ENCODE data around the gene PLXNA4. TPM values are rescaled to one million over a fixed set of nuclear protein-coding genes. Genes with fewer than 3 reads are reported as not detected.

Gene PLXNA4
- total RNA-seq, 1 experiment from 2014 or later: 0.11 TPM

DNA sequence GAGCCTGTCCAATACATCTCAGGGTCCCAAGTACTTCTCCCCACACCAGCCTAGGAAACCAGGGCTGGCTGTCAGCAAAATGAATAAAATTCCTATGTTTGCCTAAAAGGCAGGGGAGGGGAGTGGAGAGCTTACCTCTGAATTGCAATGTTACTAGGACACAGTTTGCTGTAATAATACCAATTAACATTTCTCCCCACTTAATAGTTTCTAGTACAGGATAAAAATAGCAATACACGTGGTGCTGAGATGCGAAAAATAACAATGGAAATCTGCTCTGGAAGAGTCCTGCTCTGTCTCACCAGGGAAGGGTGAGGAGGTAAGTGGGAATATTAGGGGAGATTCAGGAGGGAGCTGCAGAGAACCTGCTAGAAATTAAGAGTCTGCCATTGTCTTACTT lies 112.3 kb downstream of the PLXNA4 start:
- H3K27ac ChIP-seq (ENCODE audit: low read depth, low read length, poor library complexity, severe bottlenecking): no peak overlapping the region
- no peaks in the 10 kb centered on the region for H3K36me3 ChIP-seq (ENCODE audit: insufficient read depth, low read length, poor library complexity, severe bottlenecking)
- peaks cover 10% of the 10 kb centered on the region for H3K27me3 ChIP-seq (replicated peaks; ENCODE audit: insufficient read depth, low read depth, low read length, poor library complexity)
- ChIA-PET CTCF (no interaction called here), POLR2A (ENCODE audit: low non-redundant PET) (no interaction called here)
- TF ChIP-seq CTCF (conservative IDR thresholded peaks at IDR 0.05; ENCODE audit: low read depth, low read length) (no peak), EZH2 (IDR thresholded peaks at IDR 0.05; ENCODE audit: borderline replicate concordance, low read depth, low read length, poor library complexity, severe bottlenecking) (no peak)
- H3K4me1 ChIP-seq (ENCODE audit: insufficient read depth, low read length, poor library complexity, severe bottlenecking): no peaks in the 10 kb centered on the region
- no TSS peak for BruUV-seq (replicated peaks)
- intact Hi-C loops (cut with micrococcal nuclease; ENCODE audit: unreplicated experiment): no loop called here
- no peak overlapping the region for H3K4me3 ChIP-seq (ENCODE audit: low read depth, low read length, poor library complexity, severe bottlenecking)
- no peak for DNase-seq (ENCODE audit: low spot score)
- H3K9me3 ChIP-seq (ENCODE audit: low read depth, low read length, poor library complexity, severe bottlenecking): no peaks in the 10 kb centered on the region

GRCh38 chr7:132462478-132462877 lies 113.8 kb downstream of the PLXNA4 start:
- H3K4me3 ChIP-seq (ENCODE audit: low read depth, low read length, poor library complexity, severe bottlenecking): no peak overlapping the region
- TF ChIP-seq EZH2 (IDR thresholded peaks at IDR 0.05; ENCODE audit: borderline replicate concordance, low read depth, low read length, poor library complexity, severe bottlenecking) (no peak), CTCF (conservative IDR thresholded peaks at IDR 0.05; ENCODE audit: low read depth, low read length) (no peak)
- DNase-seq (ENCODE audit: low spot score): no peak
- H3K27ac ChIP-seq (ENCODE audit: low read depth, low read length, poor library complexity, severe bottlenecking): no peak overlapping the region
- H3K27me3 ChIP-seq (replicated peaks; ENCODE audit: insufficient read depth, low read depth, low read length, poor library complexity): peaks cover 13% of the 10 kb centered on the region
- no peaks in the 10 kb centered on the region for H3K4me1 ChIP-seq (ENCODE audit: insufficient read depth, low read length, poor library complexity, severe bottlenecking)
- H3K36me3 ChIP-seq (ENCODE audit: insufficient read depth, low read length, poor library complexity, severe bottlenecking): no peaks in the 10 kb centered on the region
- CTCF ChIA-PET: no interaction called here
- BruUV-seq (replicated peaks): no TSS peak
- intact Hi-C loops (cut with micrococcal nuclease; ENCODE audit: unreplicated experiment): no loop called here
- H3K9me3 ChIP-seq (ENCODE audit: low read depth, low read length, poor library complexity, severe bottlenecking): no peaks in the 10 kb centered on the region
- POLR2A ChIA-PET (ENCODE audit: low non-redundant PET): no interaction called here

- ChIA-PET POLR2A (ENCODE audit: low non-redundant PET) (no interaction called here), CTCF (no interaction called here)
- intact Hi-C loops (cut with micrococcal nuclease; ENCODE audit: unreplicated experiment): no loop called here
- no peak overlapping the region for H3K4me3 ChIP-seq (ENCODE audit: low read depth, low read length, poor library complexity, severe bottlenecking)
- H3K36me3 ChIP-seq (ENCODE audit: insufficient read depth, low read length, poor library complexity, severe bottlenecking): no peaks in the 10 kb centered on the region
- no peak overlapping the region for H3K27ac ChIP-seq (ENCODE audit: low read depth, low read length, poor library complexity, severe bottlenecking)
- no peak for TF ChIP-seq CTCF (conservative IDR thresholded peaks at IDR 0.05; ENCODE audit: low read depth, low read length)
- TF ChIP-seq EZH2 (IDR thresholded peaks at IDR 0.05; ENCODE audit: borderline replicate concordance, low read depth, low read length, poor library complexity, severe bottlenecking): no peak
- DNase-seq (ENCODE audit: low spot score): no peak
- no TSS peak for BruUV-seq (replicated peaks)
- no peaks in the 10 kb centered on the region for H3K9me3 ChIP-seq (ENCODE audit: low read depth, low read length, poor library complexity, severe bottlenecking)
- peaks cover 15% of the 10 kb centered on the region for H3K27me3 ChIP-seq (replicated peaks; ENCODE audit: insufficient read depth, low read depth, low read length, poor library complexity)
- no peaks in the 10 kb centered on the region for H3K4me1 ChIP-seq (ENCODE audit: insufficient read depth, low read length, poor library complexity, severe bottlenecking)
Observed at GRCh38 chr7:132461032-132461592, 115.2 kb downstream of the PLXNA4 start.

Data from A673 (cell line).